GM23248 (cell line): ENCODE data around the gene DENND1A. TPM values are rescaled to one million over a fixed set of nuclear protein-coding genes. Genes with fewer than 3 reads are reported as not detected.

Experiments
- DNase-seq: peaks from one replicate; pipeline ENCODE4 v3.0.0-alpha.2; 2015
- H2AFZ ChIP-seq: fragments of 200-600 bp; sonication (generic); 2 replicates; pipeline ENCODE4 v1.6.1; 2016; ENCODE audit warnings: antibody characterized with exemption
- H3F3A ChIP-seq: fragments of 200-600 bp; sonication (generic); 2 replicates; pipeline ENCODE4 v1.6.1; 2016; ENCODE audit warnings: mild to moderate bottlenecking, antibody characterized with exemption, mixed run types; ENCODE audit not compliant: insufficient read depth
- H3K27ac ChIP-seq: fragments of 200-600 bp; sonication (generic); 2 replicates; pipeline ENCODE4 v1.5.1; 2016; ENCODE audit warnings: mild to moderate bottlenecking
- H3K27me3 ChIP-seq: fragments of 200-600 bp; sonication (generic); replicated peaks from 2 replicates; pipeline ENCODE4 v1.6.1; 2016; ENCODE audit warnings: mild to moderate bottlenecking; ENCODE audit not compliant: insufficient read depth
- H3K36me3 ChIP-seq: fragments of 200-600 bp; sonication (generic); 2 replicates; pipeline ENCODE4 v1.6.1; 2016; ENCODE audit warnings: low read depth, mild to moderate bottlenecking
- H3K4me1 ChIP-seq: fragments of 200-600 bp; sonication (generic); 2 replicates; pipeline ENCODE4 v1.6.1; 2016; ENCODE audit warnings: mild to moderate bottlenecking; ENCODE audit not compliant: insufficient read depth
- H3K4me2 ChIP-seq: fragments of 200-600 bp; sonication (generic); one replicate; pipeline ENCODE4 v1.6.1; 2016; ENCODE audit warnings: mild to moderate bottlenecking; ENCODE audit not compliant: unreplicated experiment
- H3K4me3 ChIP-seq: fragments of 200-600 bp; sonication (generic); 2 replicates; pipeline ENCODE4 v1.5.1; 2016; ENCODE audit warnings: mild to moderate bottlenecking
- H3K79me2 ChIP-seq: fragments of 200-600 bp; sonication (generic); 2 replicates; pipeline ENCODE4 v1.6.1; 2016; ENCODE audit warnings: mild to moderate bottlenecking; ENCODE audit not compliant: insufficient read depth
- H3K9ac ChIP-seq: fragments of 200-600 bp; sonication (generic); 2 replicates; pipeline ENCODE4 v1.6.1; 2016; ENCODE audit warnings: mild to moderate bottlenecking
- H3K9me2 ChIP-seq: fragments of 200-600 bp; sonication (generic); 2 replicates; pipeline ENCODE4 v1.6.1; 2016; ENCODE audit warnings: mixed run types, mild to moderate bottlenecking, moderate library complexity; ENCODE audit not compliant: insufficient read depth
- H3K9me3 ChIP-seq: fragments of 200-600 bp; sonication (generic); one replicate; pipeline ENCODE4 v1.6.1; 2017; ENCODE audit warnings: low read depth
- H4K20me1 ChIP-seq: fragments of 200-600 bp; sonication (generic); 2 replicates; pipeline ENCODE4 v1.6.0; 2016; ENCODE audit not compliant: insufficient read depth
- EZH2 ChIP-seq: fragments of 200-600 bp; sonication (generic); IDR thresholded peaks from 2 replicates; pipeline ENCODE4 v1.6.1; 2018; ENCODE audit warnings: antibody characterized with exemption, mild to moderate bottlenecking; ENCODE audit not compliant: insufficient read depth, poor library complexity, severe bottlenecking
- EZH2phosphoT487 ChIP-seq: fragments of 200-600 bp; sonication (generic); IDR thresholded peaks from 2 replicates; pipeline ENCODE4 v1.6.1; 2018; ENCODE audit warnings: antibody characterized with exemption, moderate library complexity, mild to moderate bottlenecking, low read depth; ENCODE audit not compliant: insufficient read depth
- WGBS, 2 experiments: methylation state at CpG; one replicate each; pipeline ENCODE4 v1.1.6; 2015 to 2017; ENCODE audit warnings: low lambda C conversion rate in 2 of 2, low coverage in 1 of 2; ENCODE audit errors: missing lambda C conversion rate in 2 of 2; 5-methylcytosine and 5-hydroxymethylcytosine counted together
- in situ Hi-C: fragments of 300-500 bp; cut with MboI; formaldehyde crosslinking; loops from 2 replicates; pipeline ENCODE4 v1.15.0; 2020
- polyA plus RNA-seq: library from polyadenylated mRNA; unstranded; fragments of >200 nt; fragmentation: Nextera tagmentation; extraction: Ambion mirVana; gene quantifications from 2 replicates; pipeline ENCODE4 v1.2.1, GENCODE V29; 2016
- total RNA-seq: library from RNA; depleted of rRNA; stranded (reverse); fragments of >200 nt; shearing (Covaris generic); gene quantifications from 2 replicates; pipeline ENCODE4 v1.2.3, GENCODE V29; 2014

DENND1A gene
- total and polyA plus RNA-seq, 2 experiments from 2014 or later, result 13.2 to 16.4 TPM

- no peak for TF ChIP-seq EZH2
- TF ChIP-seq EZH2phosphoT487, result no peak
- no peaks in the 10 kb centered on the region for H4K20me1 ChIP-seq
- no peaks in the 10 kb centered on the region for H3K9me3 ChIP-seq
- H3K4me2 ChIP-seq, result no peak overlapping the region
- DNase-seq, result no peak
- H3K9ac ChIP-seq, result no peak overlapping the region
- no peak overlapping the region for H3K4me3 ChIP-seq
- H3K4me1 ChIP-seq, result 0 out of 2 replicates have a peak, but pooled peaks cover under 1% of the 10 kb centered on the region
- no peaks in the 10 kb centered on the region for H3K27me3 ChIP-seq
- 0 out of 2 replicates have a peak, but pooled peaks cover under 1% of the 10 kb centered on the region for H3F3A ChIP-seq
- no peaks in the 10 kb centered on the region for H3K79me2 ChIP-seq
- no peaks in the 10 kb centered on the region for H3K36me3 ChIP-seq
- in situ Hi-C loops, result no loop called here
- H2AFZ ChIP-seq, result no peak overlapping the region
- WGBS, 2 experiments, result 58 to 67% methylated on average over 1 of the region's 1 CpG
- H3K9me2 ChIP-seq, result no peaks in the 10 kb centered on the region
- H3K27ac ChIP-seq, result no peak overlapping the region
These were observed 214.7 kb downstream of the DENND1A start for GRCh38 chr9:123715258-123715657.

GRCh38 chr9:123713282-123713681 is 216.6 kb downstream of the DENND1A start:
- H3K9ac ChIP-seq, result no peak overlapping the region
- DNase-seq, result no peak
- no peak overlapping the region for H2AFZ ChIP-seq
- H3K9me2 ChIP-seq, result no peaks in the 10 kb centered on the region
- 0 out of 2 replicates have a peak, but pooled peaks cover 3% of the 10 kb centered on the region for H4K20me1 ChIP-seq
- 0 out of 2 replicates have a peak, but pooled peaks cover 5% of the 10 kb centered on the region for H3K4me1 ChIP-seq
- no peaks in the 10 kb centered on the region for H3K79me2 ChIP-seq
- peaks cover 9% of the 10 kb centered on the region; the same call in 1 of the 2 replicates for H3F3A ChIP-seq
- no peak overlapping the region for H3K27ac ChIP-seq
- no peaks in the 10 kb centered on the region for H3K36me3 ChIP-seq
- in situ Hi-C loops, result no loop called here
- no peaks in the 10 kb centered on the region for H3K27me3 ChIP-seq
- 94 to 98% methylated on average over 2 of the region's 2 CpGs for WGBS, 2 experiments
- no peak overlapping the region for H3K4me2 ChIP-seq
- no peaks in the 10 kb centered on the region for H3K9me3 ChIP-seq
- TF ChIP-seq EZH2phosphoT487, result no peak
- TF ChIP-seq EZH2, result no peak
- no peak overlapping the region for H3K4me3 ChIP-seq

GRCh38 chr9:123712399-123712798 is 217.5 kb downstream of the DENND1A start:
- Histone ChIP-seq H2AFZ (no peak overlapping the region), H3K27ac (no peak overlapping the region), H3K4me2 (no peak overlapping the region), H3F3A (peaks cover 9% of the 10 kb centered on the region; the same call in 1 of the 2 replicates), H3K79me2 (no peaks in the 10 kb centered on the region), H3K36me3 (no peaks in the 10 kb centered on the region), H3K9ac (no peak overlapping the region), H3K9me3 (no peaks in the 10 kb centered on the region), H3K4me1 (0 out of 2 replicates have a peak, but pooled peaks cover 5% of the 10 kb centered on the region), H4K20me1 (0 out of 2 replicates have a peak, but pooled peaks cover 3% of the 10 kb centered on the region), H3K9me2 (no peaks in the 10 kb centered on the region), H3K4me3 (no peak overlapping the region), H3K27me3 (no peaks in the 10 kb centered on the region)
- no peak for TF ChIP-seq EZH2phosphoT487
- TF ChIP-seq EZH2, result no peak
- peak; percentile 13 for DNase-seq
- in situ Hi-C loops, result no loop called here
- WGBS, 2 experiments, result 73 to 88% methylated on average over 1 of the region's 1 CpG

DNA sequence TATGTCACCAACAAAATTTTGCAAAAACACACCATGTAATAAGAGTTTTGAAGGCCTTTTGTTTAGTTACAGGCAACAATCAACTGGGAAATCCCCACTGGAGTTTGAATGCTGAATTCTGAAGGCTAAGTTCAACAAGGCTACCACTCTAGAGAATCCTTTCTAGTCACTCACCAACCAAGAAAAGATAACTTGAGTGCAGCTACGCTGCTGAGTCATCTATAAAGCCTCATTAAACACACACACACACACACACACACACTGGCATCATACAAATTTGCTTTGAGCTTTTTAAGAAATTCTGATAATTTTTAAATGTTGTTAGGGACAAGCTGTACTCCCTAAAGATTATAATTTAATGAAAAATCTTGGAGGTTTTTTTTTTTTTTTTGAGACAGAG is 219.6 kb downstream of the DENND1A start:
- Histone ChIP-seq H3F3A (peaks cover 9% of the 10 kb centered on the region; the same call in 1 of the 2 replicates), H3K27me3 (no peaks in the 10 kb centered on the region), H3K4me3 (no peak overlapping the region), H2AFZ (no peak overlapping the region), H3K4me2 (no peak overlapping the region), H3K9me3 (no peaks in the 10 kb centered on the region), H3K9ac (no peak overlapping the region), H3K4me1 (0 out of 2 replicates have a peak, but pooled peaks cover 5% of the 10 kb centered on the region), H4K20me1 (0 out of 2 replicates have a peak, but pooled peaks cover 3% of the 10 kb centered on the region), H3K9me2 (no peaks in the 10 kb centered on the region), H3K79me2 (no peaks in the 10 kb centered on the region), H3K27ac (no peak overlapping the region), H3K36me3 (no peaks in the 10 kb centered on the region)
- in situ Hi-C loops, result no loop called here
- 76 to 79% methylated on average over 1 of the region's 1 CpG for WGBS, 2 experiments
- TF ChIP-seq EZH2phosphoT487 (no peak), EZH2 (no peak)
- peak; percentile 74 for DNase-seq
